ES-I3 (cell line): ENCODE results near the gene PPP1R3D.
"Not testable (repeated sequence)": the region's sequence is repeated elsewhere in the genome, so short reads cannot be mapped to it uniquely, and the experiment has no call there.

Experiments
- H3K36me3 ChIP-seq: 2 replicates; pipeline ENCODE4 v1.6.1; 2013; ENCODE audit warnings: mild to moderate bottlenecking, low read length, control low read depth, moderate library complexity; ENCODE audit not compliant: insufficient read depth
- H3K4me1 ChIP-seq: 2 replicates; pipeline ENCODE4 v1.6.1; 2013; ENCODE audit warnings: mild to moderate bottlenecking, control low read depth, low read length; ENCODE audit not compliant: insufficient read depth
- H3K9ac ChIP-seq: 2 replicates; pipeline ENCODE4 v1.6.1; 2013; ENCODE audit warnings: low read depth, mild to moderate bottlenecking, low read length, moderate library complexity
- H3K9me3 ChIP-seq: 2 replicates; pipeline ENCODE4 v1.6.1; 2013; ENCODE audit warnings: mild to moderate bottlenecking, low read length, moderate library complexity; ENCODE audit not compliant: control insufficient read depth, insufficient read depth

The PPP1R3D gene

GRCh38 chr20:59958626-59959025 lies 18.5 kb upstream of the PPP1R3D start:
- H3K4me1 ChIP-seq, result no peaks in the 10 kb centered on the region
- no peaks in the 10 kb centered on the region for H3K9me3 ChIP-seq
- no peaks in the 10 kb centered on the region for H3K36me3 ChIP-seq
- no peak overlapping the region for H3K9ac ChIP-seq

- Histone ChIP-seq H3K4me1 (no peaks in the 10 kb centered on the region), H3K9ac (no peak within 1 kb of the TSS), H3K9me3 (no peaks in the 10 kb centered on the region), H3K36me3 (no peaks in the 10 kb centered on the region)
Observed at GRCh38 chr20:59958123-59958522, 18.0 kb upstream of the PPP1R3D start, which contains the start of gene CDH26. Gene CDH26, plus strand, starts transcription at chr20:59958423. Its CDS starts 304 bp downstream, at chr20:59958727.

GRCh38 chr20:59957568-59957967 lies 17.5 kb upstream of the PPP1R3D start:
- not testable (repeated sequence) for H3K9me3 ChIP-seq, H3K36me3 ChIP-seq, H3K4me1 ChIP-seq, H3K9ac ChIP-seq

- no peaks in the 10 kb centered on the region for H3K36me3 ChIP-seq
- no peak overlapping the region for H3K9ac ChIP-seq
- H3K9me3 ChIP-seq, result no peaks in the 10 kb centered on the region
Observed at GRCh38 chr20:59955131-59955796, 15.2 kb upstream of the PPP1R3D start.

GRCh38 chr20:59954718-59955117 lies 14.6 kb upstream of the PPP1R3D start:
- Histone ChIP-seq H3K9ac (no peak overlapping the region), H3K9me3 (no peaks in the 10 kb centered on the region), H3K4me1 (no peaks in the 10 kb centered on the region), H3K36me3 (no peaks in the 10 kb centered on the region)

More at GRCh38 chr20:59955131-59955796, 15.2 kb upstream of the PPP1R3D start:
- H3K4me1 ChIP-seq, result no peaks in the 10 kb centered on the region

- no peak overlapping the region for H3K9ac ChIP-seq
- no peaks in the 10 kb centered on the region for H3K36me3 ChIP-seq
- H3K4me1 ChIP-seq, result peaks cover 12% of the 10 kb centered on the region
- no peaks in the 10 kb centered on the region for H3K9me3 ChIP-seq
Observed at GRCh38 chr20:59949911-59950310, 9.8 kb upstream of the PPP1R3D start.

GRCh38 chr20:59948828-59949720 lies 9.0 kb upstream of the PPP1R3D start:
- no peaks in the 10 kb centered on the region for H3K9me3 ChIP-seq
- no peak overlapping the region for H3K9ac ChIP-seq
- H3K4me1 ChIP-seq, result peaks cover 12% of the 10 kb centered on the region

GRCh38 chr20:59948212-59948611 lies 8.1 kb upstream of the PPP1R3D start:
- no peaks in the 10 kb centered on the region for H3K9me3 ChIP-seq
- H3K4me1 ChIP-seq, result peaks cover 12% of the 10 kb centered on the region
- no peaks in the 10 kb centered on the region for H3K36me3 ChIP-seq
- no peak overlapping the region for H3K9ac ChIP-seq

More at GRCh38 chr20:59948828-59949720, 9.0 kb upstream of the PPP1R3D start:
- no peaks in the 10 kb centered on the region for H3K36me3 ChIP-seq

- Histone ChIP-seq H3K9me3 (no peaks in the 10 kb centered on the region), H3K36me3 (no peaks in the 10 kb centered on the region), H3K9ac (no peak overlapping the region), H3K4me1 (peaks cover 12% of the 10 kb centered on the region)
Observed at GRCh38 chr20:59947376-59947775, 7.3 kb upstream of the PPP1R3D start.

- no peak overlapping the region for H3K9ac ChIP-seq
- H3K4me1 ChIP-seq, result peaks cover 12% of the 10 kb centered on the region
- no peaks in the 10 kb centered on the region for H3K36me3 ChIP-seq
- no peaks in the 10 kb centered on the region for H3K9me3 ChIP-seq
Observed at GRCh38 chr20:59945731-59946130, 5.6 kb upstream of the PPP1R3D start.

- no peak overlapping the region for H3K9ac ChIP-seq
- H3K9me3 ChIP-seq, result no peaks in the 10 kb centered on the region
- peaks cover 12% of the 10 kb centered on the region for H3K4me1 ChIP-seq
- no peaks in the 10 kb centered on the region for H3K36me3 ChIP-seq
Observed at GRCh38 chr20:59945175-59945574, 5.1 kb upstream of the PPP1R3D start.

GRCh38 chr20:59944726-59945125 lies 4.6 kb upstream of the PPP1R3D start:
- H3K4me1 ChIP-seq, result peaks cover 12% of the 10 kb centered on the region
- no peaks in the 10 kb centered on the region for H3K36me3 ChIP-seq
- H3K9me3 ChIP-seq, result no peaks in the 10 kb centered on the region
- H3K9ac ChIP-seq, result no peak overlapping the region

GRCh38 chr20:59942245-59942644 lies 2.1 kb upstream of the PPP1R3D start:
- Histone ChIP-seq H3K4me1 (peaks cover 12% of the 10 kb centered on the region; the same call in 1 of the 2 replicates), H3K9me3 (no peaks in the 10 kb centered on the region; the same call in 1 of the 2 replicates), H3K36me3 (no peaks in the 10 kb centered on the region), H3K9ac (no peak overlapping the region)

- peak overlapping the region; percentile 79 for H3K9ac ChIP-seq
- no peaks in the 10 kb centered on the region; the same call in 1 of the 2 replicates for H3K9me3 ChIP-seq
- H3K36me3 ChIP-seq, result no peaks in the 10 kb centered on the region
- H3K4me1 ChIP-seq, result peaks cover 10% of the 10 kb centered on the region; the same call in 1 of the 2 replicates
Observed at GRCh38 chr20:59940956-59941294, 820 bp upstream of the PPP1R3D start.

- Histone ChIP-seq H3K9me3 (no peaks in the 10 kb centered on the region; the same call in 1 of the 2 replicates), H3K36me3 (no peaks in the 10 kb centered on the region), H3K4me1 (no peaks in the 10 kb centered on the region), H3K9ac (peak overlapping the region; percentile 79)
Observed at GRCh38 chr20:59939879-59940128, 301 bp downstream of the PPP1R3D start.
